Thyroid gland (tissue), 4 donors: ENCODE data around the gene FANCB. TPM values are rescaled to one million over a fixed set of nuclear protein-coding genes. Genes with fewer than 3 reads are reported as not detected.

Source experiments
- DNase-seq, 2 donors: peaks; one replicate each; pipeline ENCODE4 v3.0.0-alpha.2; 2019
- H3K27ac ChIP-seq, 3 donors: fragments of 200-600 bp; sonication (generic); 1 replicate in 2 of 3; 2 replicates in 1 of 3; pipeline ENCODE4 v1.5.1; 2016 to 2019; ENCODE audit warnings: mild to moderate bottlenecking in 1 of 3, moderate library complexity in 1 of 3
- H3K27me3 ChIP-seq: fragments of 200-600 bp; sonication (generic); one replicate; pipeline ENCODE4 v1.5.1; 2019
- H3K36me3 ChIP-seq, 2 donors: fragments of 200-600 bp; sonication (generic); one replicate each; pipeline ENCODE4 v1.5.1; 2016 to 2019
- H3K4me1 ChIP-seq, 2 donors: fragments of 200-600 bp; sonication (generic); one replicate each; pipeline ENCODE4 v1.5.1; 2017 to 2019
- H3K4me3 ChIP-seq, 3 donors: fragments of 200-600 bp; sonication (generic); replicated peaks in 1 of 3; 1 replicate in 2 of 3; 2 replicates in 1 of 3; pipeline ENCODE4 v1.5.1; 2016; ENCODE audit warnings: mild to moderate bottlenecking in 1 of 3
- H3K9me3 ChIP-seq: fragments of 200-600 bp; sonication (generic); one replicate; pipeline ENCODE4 v1.5.1; 2017
- POLR2A ChIP-seq, 2 donors: fragments of 450-650 bp; IDR thresholded peaks; one replicate each; pipeline ENCODE4 v1.6.1; 2017; ENCODE audit warnings: antibody characterized with exemption in 2 of 2, mild to moderate bottlenecking in 2 of 2, moderate library complexity in 1 of 2
- WGBS, 2 donors: methylation state at CpG; one replicate each; pipeline ENCODE4 v1.1.5; 2017; 5-methylcytosine and 5-hydroxymethylcytosine counted together
- intact Hi-C: fragments of 100-400 bp; cut with DNase I; formaldehyde crosslinking; loops from one replicate; pipeline ENCODE4 v1.15.1; 2023
- total RNA-seq, 4 donors: library from RNA; depleted of rRNA; stranded (reverse); fragments of >200 nt; gene quantifications; one replicate each; pipeline ENCODE4 v1.2.3, GENCODE V29; 2016
- TF ChIP-seq, protein P1 (sequence below), 6 experiments: fragments of 200-600 bp in 3 of 6; fragments of 450-650 bp in 3 of 6; sonication (generic) in 3 of 6; IDR thresholded peaks; one replicate each; pipeline ENCODE4 v1.5.1; 2016 to 2019; ENCODE audit warnings: antibody characterized with exemption in 6 of 6, mild to moderate bottlenecking in 2 of 6, inconsistent platforms in 1 of 6, moderate library complexity in 1 of 6

FANCB gene
- total RNA-seq, 4 donors from 2014 or later = 0.71 to 2.2 (median 1.6) TPM

- Histone ChIP-seq H3K27ac (no peak overlapping the region), H3K4me3 (no peak overlapping the region), H3K9me3 (no peaks in the 10 kb centered on the region), H3K4me1 (peaks cover 7 to 15% of the 10 kb centered on the region in 2 donors), H3K27me3 (no peaks in the 10 kb centered on the region), H3K36me3 (no peaks in the 10 kb centered on the region)
- DNase-seq = no peak
- intact Hi-C loops = no loop called here
- TF ChIP-seq, protein P1, sequence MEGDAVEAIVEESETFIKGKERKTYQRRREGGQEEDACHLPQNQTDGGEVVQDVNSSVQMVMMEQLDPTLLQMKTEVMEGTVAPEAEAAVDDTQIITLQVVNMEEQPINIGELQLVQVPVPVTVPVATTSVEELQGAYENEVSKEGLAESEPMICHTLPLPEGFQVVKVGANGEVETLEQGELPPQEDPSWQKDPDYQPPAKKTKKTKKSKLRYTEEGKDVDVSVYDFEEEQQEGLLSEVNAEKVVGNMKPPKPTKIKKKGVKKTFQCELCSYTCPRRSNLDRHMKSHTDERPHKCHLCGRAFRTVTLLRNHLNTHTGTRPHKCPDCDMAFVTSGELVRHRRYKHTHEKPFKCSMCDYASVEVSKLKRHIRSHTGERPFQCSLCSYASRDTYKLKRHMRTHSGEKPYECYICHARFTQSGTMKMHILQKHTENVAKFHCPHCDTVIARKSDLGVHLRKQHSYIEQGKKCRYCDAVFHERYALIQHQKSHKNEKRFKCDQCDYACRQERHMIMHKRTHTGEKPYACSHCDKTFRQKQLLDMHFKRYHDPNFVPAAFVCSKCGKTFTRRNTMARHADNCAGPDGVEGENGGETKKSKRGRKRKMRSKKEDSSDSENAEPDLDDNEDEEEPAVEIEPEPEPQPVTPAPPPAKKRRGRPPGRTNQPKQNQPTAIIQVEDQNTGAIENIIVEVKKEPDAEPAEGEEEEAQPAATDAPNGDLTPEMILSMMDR (IDR thresholded peaks at IDR 0.05) = no peak
- TF ChIP-seq POLR2A (IDR thresholded peaks at IDR 0.05) = no peak
These were observed 11.0 kb upstream of the FANCB start for GRCh38 chrX:14883826-14884225.

DNA sequence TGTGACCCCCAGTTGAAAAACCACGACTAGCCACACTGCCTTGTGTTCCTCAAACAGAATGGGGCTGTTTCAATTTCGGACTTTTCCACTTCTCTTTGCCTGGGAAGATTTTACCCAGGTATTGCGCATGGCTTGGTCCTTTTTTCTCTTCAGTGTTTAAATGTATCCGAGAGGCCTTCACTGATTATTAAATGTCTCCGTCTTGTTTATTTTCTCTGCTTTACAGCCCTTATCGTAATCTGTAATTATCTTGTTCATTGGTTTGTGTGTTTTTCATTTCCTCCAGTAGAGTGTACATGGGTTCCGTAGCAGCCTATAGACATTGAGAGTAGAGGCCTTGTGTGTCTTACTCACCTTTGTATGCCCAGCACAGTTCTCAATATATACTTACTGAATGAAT, 2.8 kb upstream of the FANCB start:
- Histone ChIP-seq H3K4me1 (no peaks in the 10 kb centered on the region), H3K36me3 (no peaks in the 10 kb centered on the region), H3K27me3 (no peaks in the 10 kb centered on the region), H3K9me3 (no peaks in the 10 kb centered on the region), H3K27ac (no peak overlapping the region), H3K4me3 (no peak overlapping the region)
- intact Hi-C loops = no loop called here
- no peak for DNase-seq
- TF ChIP-seq, protein P1 (IDR thresholded peaks at IDR 0.05) = no peak
- TF ChIP-seq POLR2A (IDR thresholded peaks at IDR 0.05) = no peak
- 88 to 96% methylated on average over 7 of the region's 7 CpGs for WGBS, 2 donors

DNA sequence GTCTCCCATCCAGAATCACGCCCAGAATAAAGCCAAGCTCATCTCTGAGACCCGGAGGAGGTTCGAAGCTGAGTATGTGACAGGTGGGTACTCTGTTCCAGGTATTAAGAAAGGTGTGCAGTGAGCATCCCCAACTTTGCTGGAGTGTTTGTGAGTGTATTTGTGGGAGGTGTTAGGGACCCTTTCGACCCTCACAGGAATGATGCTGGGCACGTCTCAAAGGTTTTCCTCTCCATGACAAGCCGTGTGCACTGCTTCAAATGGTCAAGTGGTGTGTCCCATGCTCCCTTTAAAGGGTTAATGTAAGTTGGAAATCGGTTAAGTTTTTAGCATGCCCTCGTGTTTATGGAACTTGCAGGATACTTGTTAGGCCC, 794 bp upstream of the FANCB start:
- no peak for DNase-seq
- Histone ChIP-seq H3K27ac (peak overlapping the region in 1 of 3 donors; percentile 51), H3K4me3 (peak overlapping the region; percentile 33 to 51 (median 51)), H3K36me3 (no peaks in the 10 kb centered on the region), H3K27me3 (no peaks in the 10 kb centered on the region), H3K9me3 (no peaks in the 10 kb centered on the region), H3K4me1 (no peaks in the 10 kb centered on the region)
- intact Hi-C loops = no loop called here
- TF ChIP-seq, protein P1 (IDR thresholded peaks at IDR 0.05) = no peak
- WGBS, 2 donors = 0% methylated on average over 3 to 8 of the region's 8 CpGs

GRCh38 chrX:14872355-14872754, 514 bp downstream of the FANCB start:
- intact Hi-C loops = no loop called here
- Histone ChIP-seq H3K9me3 (no peaks in the 10 kb centered on the region), H3K4me1 (no peaks in the 10 kb centered on the region), H3K27me3 (no peaks in the 10 kb centered on the region), H3K4me3 (no peak overlapping the region), H3K36me3 (no peaks in the 10 kb centered on the region), H3K27ac (no peak overlapping the region)
- no peak for TF ChIP-seq POLR2A (IDR thresholded peaks at IDR 0.05)
- TF ChIP-seq, protein P1 (IDR thresholded peaks at IDR 0.05) = no peak
- 19 to 20% methylated on average over 7 of the region's 7 CpGs for WGBS, 2 donors
- DNase-seq = no peak

- WGBS, 2 donors = 55 to 61% methylated on average over 1 of the region's 1 CpG
- H3K4me1 ChIP-seq = no peaks in the 10 kb centered on the region
- H3K4me3 ChIP-seq = no peak overlapping the region
- no peak for TF ChIP-seq POLR2A (IDR thresholded peaks at IDR 0.05)
- TF ChIP-seq, protein P1 (IDR thresholded peaks at IDR 0.05) = no peak
- no peak for DNase-seq
- no peaks in the 10 kb centered on the region for H3K9me3 ChIP-seq
- no peak overlapping the region for H3K27ac ChIP-seq
- no peaks in the 10 kb centered on the region for H3K36me3 ChIP-seq
- no peaks in the 10 kb centered on the region for H3K27me3 ChIP-seq
- intact Hi-C loops = no loop called here
These were observed 1.1 kb downstream of the FANCB start for GRCh38 chrX:14871767-14872166.
